ENCODE data around the gene DHX15. TPM values are rescaled to one million over a fixed set of nuclear protein-coding genes. Genes with fewer than 3 reads are reported as not detected.

Gene DHX15
- total RNA-seq, 4 donors from 2014 or later = 106 to 125 (median 119) TPM

DNA sequence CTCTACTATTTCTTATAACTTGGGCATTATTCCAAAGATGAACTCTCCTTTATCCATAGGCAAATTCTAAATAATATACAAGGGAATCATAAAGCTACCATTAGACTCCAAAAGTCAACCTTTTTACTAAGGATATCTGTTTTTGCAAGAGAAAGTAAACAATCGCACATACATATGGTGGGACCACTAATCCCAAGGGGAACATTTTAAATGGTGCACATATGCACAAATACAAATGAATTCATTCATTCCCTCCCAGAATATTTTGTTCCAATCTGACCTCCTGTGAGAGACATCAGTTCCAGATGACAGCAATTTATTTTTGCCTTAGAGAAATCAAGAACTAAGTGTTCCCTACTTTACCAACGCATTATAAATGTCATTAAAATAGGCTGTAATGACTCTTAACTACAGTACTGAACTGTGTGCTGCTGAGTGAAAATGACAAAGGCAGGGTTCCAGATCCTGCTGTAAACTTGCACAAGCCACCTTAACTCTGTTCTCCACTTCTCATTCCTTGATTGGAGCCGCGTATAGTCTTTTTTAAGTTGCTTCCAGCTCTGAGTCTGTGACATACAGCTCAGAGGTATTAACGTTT lies 2.0 kb downstream of the DHX15 start:
- 6 to 10% methylated on average over 5 of the region's 5 CpGs for WGBS, 2 donors
- H3K4me3 ChIP-seq (ENCODE audit: low read depth, poor library complexity, severe bottlenecking) = no peak overlapping the region
- intact Hi-C loops (cut with DNase I; ENCODE audit: low total_unique reads) = no loop called here
- DNase-seq (ENCODE audit: low spot score in 2 of 2) = no peak
- TF ChIP-seq, protein P1, sequence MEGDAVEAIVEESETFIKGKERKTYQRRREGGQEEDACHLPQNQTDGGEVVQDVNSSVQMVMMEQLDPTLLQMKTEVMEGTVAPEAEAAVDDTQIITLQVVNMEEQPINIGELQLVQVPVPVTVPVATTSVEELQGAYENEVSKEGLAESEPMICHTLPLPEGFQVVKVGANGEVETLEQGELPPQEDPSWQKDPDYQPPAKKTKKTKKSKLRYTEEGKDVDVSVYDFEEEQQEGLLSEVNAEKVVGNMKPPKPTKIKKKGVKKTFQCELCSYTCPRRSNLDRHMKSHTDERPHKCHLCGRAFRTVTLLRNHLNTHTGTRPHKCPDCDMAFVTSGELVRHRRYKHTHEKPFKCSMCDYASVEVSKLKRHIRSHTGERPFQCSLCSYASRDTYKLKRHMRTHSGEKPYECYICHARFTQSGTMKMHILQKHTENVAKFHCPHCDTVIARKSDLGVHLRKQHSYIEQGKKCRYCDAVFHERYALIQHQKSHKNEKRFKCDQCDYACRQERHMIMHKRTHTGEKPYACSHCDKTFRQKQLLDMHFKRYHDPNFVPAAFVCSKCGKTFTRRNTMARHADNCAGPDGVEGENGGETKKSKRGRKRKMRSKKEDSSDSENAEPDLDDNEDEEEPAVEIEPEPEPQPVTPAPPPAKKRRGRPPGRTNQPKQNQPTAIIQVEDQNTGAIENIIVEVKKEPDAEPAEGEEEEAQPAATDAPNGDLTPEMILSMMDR (IDR thresholded peaks at IDR 0.05) = no peak
- TF ChIP-seq POLR2A (IDR thresholded peaks at IDR 0.05) = no peak

DNA sequence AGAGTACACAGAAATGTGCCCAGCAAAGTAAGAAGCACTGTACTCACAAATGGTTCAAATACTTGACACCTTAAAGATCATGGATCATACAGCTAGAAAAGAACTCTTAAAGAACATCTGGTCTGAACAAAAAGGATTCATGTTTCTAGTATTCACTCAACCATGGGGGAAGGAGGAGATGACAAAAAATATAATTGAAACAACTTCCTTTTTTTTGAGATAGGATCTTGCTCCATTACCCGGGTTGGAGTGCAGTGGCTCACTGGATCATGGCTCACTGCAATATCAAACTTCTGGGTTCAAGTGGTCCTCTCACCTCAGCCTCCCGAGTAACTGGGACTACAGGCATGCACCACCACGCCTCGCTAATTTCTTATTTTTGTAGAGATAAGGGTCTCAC lies 6.0 kb downstream of the DHX15 start:
- 71 to 88% methylated on average over 4 of the region's 4 CpGs for WGBS, 2 donors
- intact Hi-C loops (cut with DNase I; ENCODE audit: low total_unique reads) = no loop called here
- no peak overlapping the region for H3K4me3 ChIP-seq (ENCODE audit: low read depth, poor library complexity, severe bottlenecking)
- no peak for TF ChIP-seq POLR2A (IDR thresholded peaks at IDR 0.05)
- TF ChIP-seq, protein P1 (IDR thresholded peaks at IDR 0.05) = no peak
- DNase-seq (ENCODE audit: low spot score in 2 of 2) = no peak

DNA sequence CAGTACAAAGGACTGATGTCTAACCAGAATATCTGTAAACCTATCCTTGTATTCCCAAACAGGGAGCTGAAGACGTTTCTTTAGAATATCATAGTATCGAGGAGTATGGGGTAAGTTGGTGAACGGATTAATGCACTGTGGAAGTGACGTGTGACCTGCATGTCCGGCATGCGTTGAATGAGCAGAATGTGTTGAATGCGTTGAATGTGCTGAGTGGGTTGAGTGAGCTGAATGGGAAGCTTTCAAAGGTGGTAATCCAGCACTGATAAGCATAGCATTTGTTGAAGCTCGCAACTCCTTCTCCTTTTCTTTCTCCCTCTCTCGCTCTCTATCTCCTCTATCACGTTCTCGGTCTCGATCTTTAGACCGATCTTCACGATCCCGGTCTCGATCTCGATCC lies 8.1 kb downstream of the DHX15 start:
- H3K4me3 ChIP-seq (ENCODE audit: low read depth, poor library complexity, severe bottlenecking) = no peak overlapping the region
- 93 to 95% methylated on average over 17 of the region's 17 CpGs for WGBS, 2 donors
- no peak for TF ChIP-seq POLR2A (IDR thresholded peaks at IDR 0.05)
- TF ChIP-seq, protein P1 (IDR thresholded peaks at IDR 0.05) = no peak
- intact Hi-C loops (cut with DNase I; ENCODE audit: low total_unique reads) = no loop called here
- DNase-seq (ENCODE audit: low spot score in 2 of 2) = no peak

DNA sequence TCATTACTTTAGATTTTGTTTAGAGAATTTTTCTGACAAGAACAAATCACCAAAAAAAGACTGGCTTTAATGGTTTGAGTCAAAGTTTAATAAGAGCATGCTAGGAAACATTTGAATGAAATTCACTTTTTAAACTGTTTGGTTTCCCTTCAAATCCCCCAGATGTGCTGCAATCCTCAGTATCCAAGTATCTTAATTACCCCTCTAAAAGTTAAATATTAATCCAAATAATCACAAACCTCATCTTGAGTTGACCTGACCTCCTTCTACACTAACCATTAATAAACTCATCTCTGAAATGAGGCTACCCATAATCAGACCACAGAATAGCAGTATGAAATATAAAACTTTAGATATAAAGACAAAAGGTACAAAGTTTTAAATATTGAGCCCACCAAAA lies 10.1 kb downstream of the DHX15 start:
- intact Hi-C loops (cut with DNase I; ENCODE audit: low total_unique reads) = no loop called here
- DNase-seq (ENCODE audit: low spot score in 2 of 2) = no peak

DNA sequence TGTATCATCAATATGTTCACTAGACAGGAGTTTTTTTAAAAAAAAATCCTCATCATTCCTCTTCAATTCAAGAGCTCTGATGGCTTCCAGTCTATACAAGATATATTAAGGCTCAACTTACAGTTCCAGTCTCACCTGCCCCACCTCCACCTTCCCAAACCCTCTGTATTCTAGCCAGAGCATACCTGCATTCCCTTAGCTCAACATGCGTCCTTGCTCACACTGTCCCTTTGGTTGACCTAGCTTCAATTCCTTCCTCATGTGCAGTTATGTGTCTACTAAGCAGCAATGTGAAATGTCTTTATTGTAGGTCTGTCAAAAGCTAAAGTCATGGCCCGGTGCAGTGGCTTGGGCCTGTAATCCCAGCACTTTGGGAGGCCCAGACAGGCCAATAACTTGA lies 10.8 kb downstream of the DHX15 start:
- no peak for TF ChIP-seq POLR2A (IDR thresholded peaks at IDR 0.05)
- TF ChIP-seq, protein P1 (IDR thresholded peaks at IDR 0.05) = no peak
- 48 to 50% methylated on average over 2 of the region's 2 CpGs for WGBS, 2 donors
- no peak overlapping the region for H3K4me3 ChIP-seq (ENCODE audit: low read depth, poor library complexity, severe bottlenecking)
- intact Hi-C loops (cut with DNase I; ENCODE audit: low total_unique reads) = no loop called here
- DNase-seq (ENCODE audit: low spot score in 2 of 2) = no peak

More for the DNA sequence above, 10.1 kb downstream of the DHX15 start:
- no peak for TF ChIP-seq POLR2A (IDR thresholded peaks at IDR 0.05)
- TF ChIP-seq, protein P1 (IDR thresholded peaks at IDR 0.05) = no peak
- H3K4me3 ChIP-seq (ENCODE audit: low read depth, poor library complexity, severe bottlenecking) = no peak overlapping the region
